COR-L47 (cell line): Measurements from ENCODE around the gene SBF2.
"Not testable (repeated sequence)": the region's sequence is repeated elsewhere in the genome, so short reads cannot be mapped to it uniquely, and the experiment has no call there.

Experiments
- DNase-seq: peaks from one replicate; lab custom pipeline; 2025; lab: John Stamatoyannopoulos, UW

Gene SBF2

GRCh38 chr11:10017050-10017449 is 277.0 kb downstream of the SBF2 start:
- no peak for DNase-seq

GRCh38 chr11:10012068-10012467 is 282.0 kb downstream of the SBF2 start:
- no peak for DNase-seq

- DNase-seq: no peak
These were observed 288.0 kb downstream of the SBF2 start for GRCh38 chr11:10005955-10006525.

- no peak for DNase-seq
These were observed 289.4 kb downstream of the SBF2 start for GRCh38 chr11:10004526-10005113.

- no peak for DNase-seq
These were observed 291.8 kb downstream of the SBF2 start for GRCh38 chr11:10002221-10002620.

GRCh38 chr11:9992306-9992705 is 301.7 kb downstream of the SBF2 start:
- DNase-seq: no peak

GRCh38 chr11:9990221-9990973 is 303.6 kb downstream of the SBF2 start:
- no peak for DNase-seq

GRCh38 chr11:9987303-9987702 is 306.7 kb downstream of the SBF2 start:
- DNase-seq: not testable (repeated sequence)

- DNase-seq: peak; percentile 46
These were observed 311.0 kb downstream of the SBF2 start for GRCh38 chr11:9982796-9983579.

- DNase-seq: no peak
These were observed 311.8 kb downstream of the SBF2 start for GRCh38 chr11:9982127-9982795.

GRCh38 chr11:9980931-9981330 is 313.1 kb downstream of the SBF2 start:
- DNase-seq: no peak

GRCh38 chr11:9977554-9977953 is 316.5 kb downstream of the SBF2 start:
- no peak for DNase-seq

GRCh38 chr11:9974375-9974774 is 319.6 kb downstream of the SBF2 start:
- no peak for DNase-seq

GRCh38 chr11:9973921-9974320 is 320.1 kb downstream of the SBF2 start:
- no peak for DNase-seq

GRCh38 chr11:9972989-9973388 is 321.0 kb downstream of the SBF2 start:
- peak; percentile 11 for DNase-seq

- no peak for DNase-seq
These were observed 322.1 kb downstream of the SBF2 start for GRCh38 chr11:9971894-9972293.

GRCh38 chr11:9969068-9969467 is 325.0 kb downstream of the SBF2 start:
- DNase-seq: no peak

GRCh38 chr11:9962722-9963121 is 331.3 kb downstream of the SBF2 start:
- no peak for DNase-seq

GRCh38 chr11:9957072-9957471 is 336.9 kb downstream of the SBF2 start:
- DNase-seq: no peak

- DNase-seq: no peak
These were observed 337.5 kb downstream of the SBF2 start for GRCh38 chr11:9956483-9956882.

- DNase-seq: no peak
These were observed 338.6 kb downstream of the SBF2 start for GRCh38 chr11:9955391-9955790.

- no peak for DNase-seq
These were observed 339.9 kb downstream of the SBF2 start for GRCh38 chr11:9953994-9954626.
